ENCODE data around the gene EXOC6.

EXOC6 gene

DNA sequence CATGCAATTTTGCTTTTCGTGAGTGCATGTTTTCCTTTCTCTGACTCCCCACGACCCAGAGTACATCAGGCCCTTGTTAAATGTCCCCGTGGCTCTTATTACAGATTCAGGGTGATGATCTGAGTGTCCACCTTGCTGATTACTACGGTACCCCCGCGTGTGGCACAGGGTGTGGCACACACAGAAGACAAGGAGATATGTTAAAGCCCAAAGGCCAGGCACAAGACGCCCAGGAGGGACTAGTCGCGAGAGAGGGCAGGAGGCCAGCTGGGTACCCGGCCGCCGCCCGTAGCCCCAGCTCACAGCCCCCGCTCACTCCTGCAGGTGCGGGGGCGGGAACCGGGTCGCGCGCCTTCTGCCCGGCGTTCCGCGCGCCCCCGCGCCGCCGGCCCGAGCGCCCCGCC is 281 bp upstream of the EXOC6 start:
- H3K4me1 ChIP-seq (ENCODE audit: control insufficient read depth in 1 of 2, insufficient read depth in 2 of 2, low read length in 2 of 2), result peaks cover 3 to 4% of the 10 kb centered on the region in 2 experiments
- H3K9ac ChIP-seq (ENCODE audit: low read length), result no peak overlapping the region
- H4K91ac ChIP-seq (ENCODE audit: low read depth, low read length), result peak overlapping the region; percentile 11
- H2AK5ac ChIP-seq (ENCODE audit: low read length), result no peak overlapping the region
- H2BK5ac ChIP-seq (ENCODE audit: low read depth, low read length, poor library complexity), result no peak overlapping the region
- H2BK120ac ChIP-seq (ENCODE audit: insufficient read depth, low read length, poor library complexity), result no peak overlapping the region
- peak overlapping the region; percentile 77 for H2AFZ ChIP-seq (ENCODE audit: insufficient read depth, low read length, poor library complexity)
- no peak overlapping the region for H3K4ac ChIP-seq (ENCODE audit: low read depth, low read length)
- H3K27me3 ChIP-seq (ENCODE audit: insufficient read depth, low read length), result peaks cover 5% of the 10 kb centered on the region
- H3K36me3 ChIP-seq (ENCODE audit: control insufficient read depth in 1 of 2, insufficient read depth in 2 of 2, low read length in 2 of 2), result no peaks in the 10 kb centered on the region
- H2BK12ac ChIP-seq (ENCODE audit: low read length), result no peak overlapping the region
- H3K79me2 ChIP-seq (ENCODE audit: control insufficient read depth, insufficient read depth, low read length, poor library complexity), result peaks cover 6% of the 10 kb centered on the region
- H3K4me3 ChIP-seq (ENCODE audit: low read depth, low read length), result peak overlapping the region; percentile 82
- H3K27ac ChIP-seq (ENCODE audit: low read depth, low read length), result no peak overlapping the region
- peaks cover 4% of the 10 kb centered on the region for H3K9me3 ChIP-seq (ENCODE audit: insufficient read depth, low read depth, low read length)
- no CpG with 5 or more reads among the region's 32 CpGs for WGBS (ENCODE audit: extremely low coverage, insufficient coverage, insufficient read length)
- H3K23ac ChIP-seq (ENCODE audit: low read length), result no peak overlapping the region
- peaks cover 4% of the 10 kb centered on the region for H3K79me1 ChIP-seq (ENCODE audit: low read length)
- H3K18ac ChIP-seq (ENCODE audit: low read length), result no peak overlapping the region
- no peak overlapping the region for H3K14ac ChIP-seq (ENCODE audit: low read length)
- no peak overlapping the region for H4K12ac ChIP-seq (ENCODE audit: low read depth, low read length)
- peak in 1 of 2 donors; percentile 46 for DNase-seq
- peak overlapping the region; percentile 22 for H4K8ac ChIP-seq (ENCODE audit: low read depth, low read length)
- H3K4me2 ChIP-seq (ENCODE audit: low read length), result peak overlapping the region; percentile 74

DNA sequence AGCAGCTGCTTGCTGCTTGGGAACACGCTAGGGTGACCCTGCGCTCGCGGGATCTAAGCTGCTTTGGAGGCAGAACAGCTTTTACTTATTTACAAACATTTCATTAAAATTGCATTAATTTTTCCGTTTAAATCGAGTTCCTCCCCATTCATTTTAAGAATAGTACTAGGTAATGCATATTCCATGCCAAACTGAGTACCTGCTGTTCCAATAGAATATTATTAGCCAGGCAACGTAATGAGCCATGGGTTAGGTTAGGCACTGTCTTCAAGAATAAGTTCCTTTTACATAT is 860 bp downstream of the EXOC6 start:
- Histone ChIP-seq H3K4me1 (ENCODE audit: control insufficient read depth in 1 of 2, insufficient read depth in 2 of 2, low read length in 2 of 2) (peaks cover 3 to 4% of the 10 kb centered on the region in 2 experiments), H3K4me3 (ENCODE audit: low read depth, low read length) (peak overlapping the region; percentile 82), H2AFZ (ENCODE audit: insufficient read depth, low read length, poor library complexity) (peak overlapping the region; percentile 98), H4K91ac (ENCODE audit: low read depth, low read length) (no peak overlapping the region), H3K27ac (ENCODE audit: low read depth, low read length) (no peak overlapping the region), H3K4ac (ENCODE audit: low read depth, low read length) (no peak overlapping the region), H2AK5ac (ENCODE audit: low read length) (no peak overlapping the region), H3K9me3 (ENCODE audit: insufficient read depth, low read depth, low read length) (peaks cover 4% of the 10 kb centered on the region), H3K79me2 (ENCODE audit: control insufficient read depth, insufficient read depth, low read length, poor library complexity) (peaks cover 6% of the 10 kb centered on the region), H3K4me2 (ENCODE audit: low read length) (peak overlapping the region; percentile 73), H3K9ac (ENCODE audit: low read length) (no peak overlapping the region), H3K27me3 (ENCODE audit: insufficient read depth, low read length) (peaks cover 5% of the 10 kb centered on the region), H3K36me3 (ENCODE audit: control insufficient read depth in 1 of 2, insufficient read depth in 2 of 2, low read length in 2 of 2) (no peaks in the 10 kb centered on the region), H2BK120ac (ENCODE audit: insufficient read depth, low read length, poor library complexity) (no peak overlapping the region), H2BK5ac (ENCODE audit: low read depth, low read length, poor library complexity) (no peak overlapping the region), H3K23ac (ENCODE audit: low read length) (no peak overlapping the region), H3K18ac (ENCODE audit: low read length) (no peak overlapping the region), H4K12ac (ENCODE audit: low read depth, low read length) (no peak overlapping the region), H3K79me1 (ENCODE audit: low read length) (peaks cover 4% of the 10 kb centered on the region), H2BK12ac (ENCODE audit: low read length) (no peak overlapping the region), H3K14ac (ENCODE audit: low read length) (peak overlapping the region; percentile 93), H4K8ac (ENCODE audit: low read depth, low read length) (peak overlapping the region; percentile 98)
- WGBS (ENCODE audit: extremely low coverage, insufficient coverage, insufficient read length), result no CpG with 5 or more reads among the region's 7 CpGs
- DNase-seq, result no peak

DNA sequence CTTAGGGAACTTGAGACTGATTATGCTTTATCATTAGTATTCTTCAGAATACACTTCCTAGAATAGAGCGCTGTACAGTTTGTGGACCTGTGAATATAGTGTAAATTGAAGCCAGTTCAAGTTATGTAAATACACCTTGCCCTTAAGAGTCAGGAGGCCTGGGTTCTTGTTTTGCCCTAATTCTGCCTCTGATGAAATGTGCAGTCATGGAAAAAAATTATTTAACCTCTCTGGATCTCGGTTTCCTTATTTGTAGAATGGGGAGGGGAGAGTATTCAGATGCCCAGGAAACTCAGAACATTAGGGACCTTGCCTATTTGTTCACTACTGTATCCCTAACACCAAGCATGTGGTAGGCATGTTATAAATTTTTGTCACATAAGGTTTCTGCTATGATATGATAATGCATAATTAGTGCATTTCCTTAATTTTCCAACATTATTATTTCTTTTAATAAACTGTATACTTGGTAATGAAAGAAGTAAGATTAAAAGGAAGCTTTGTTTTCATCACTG is 1.3 kb downstream of the EXOC6 start:
- no peak overlapping the region for H3K14ac ChIP-seq (ENCODE audit: low read length)
- H3K36me3 ChIP-seq (ENCODE audit: control insufficient read depth in 1 of 2, insufficient read depth in 2 of 2, low read length in 2 of 2), result no peaks in the 10 kb centered on the region
- H3K4me1 ChIP-seq (ENCODE audit: control insufficient read depth in 1 of 2, insufficient read depth in 2 of 2, low read length in 2 of 2), result peaks cover 3 to 4% of the 10 kb centered on the region in 2 experiments
- no peak for DNase-seq
- no peak overlapping the region for H2BK5ac ChIP-seq (ENCODE audit: low read depth, low read length, poor library complexity)
- no peak overlapping the region for H3K4me2 ChIP-seq (ENCODE audit: low read length)
- H3K9me3 ChIP-seq (ENCODE audit: insufficient read depth, low read depth, low read length), result peaks cover 4% of the 10 kb centered on the region
- no peak overlapping the region for H3K18ac ChIP-seq (ENCODE audit: low read length)
- H3K4ac ChIP-seq (ENCODE audit: low read depth, low read length), result no peak overlapping the region
- no peak overlapping the region for H3K27ac ChIP-seq (ENCODE audit: low read depth, low read length)
- no CpG with 5 or more reads among the region's 2 CpGs for WGBS (ENCODE audit: extremely low coverage, insufficient coverage, insufficient read length)
- H2AFZ ChIP-seq (ENCODE audit: insufficient read depth, low read length, poor library complexity), result no peak overlapping the region
- H2BK120ac ChIP-seq (ENCODE audit: insufficient read depth, low read length, poor library complexity), result no peak overlapping the region
- H3K4me3 ChIP-seq (ENCODE audit: low read depth, low read length), result no peak overlapping the region
- H3K27me3 ChIP-seq (ENCODE audit: insufficient read depth, low read length), result peaks cover 5% of the 10 kb centered on the region
- H4K8ac ChIP-seq (ENCODE audit: low read depth, low read length), result no peak overlapping the region
- peaks cover 6% of the 10 kb centered on the region for H3K79me2 ChIP-seq (ENCODE audit: control insufficient read depth, insufficient read depth, low read length, poor library complexity)
- no peak overlapping the region for H3K23ac ChIP-seq (ENCODE audit: low read length)
- H2AK5ac ChIP-seq (ENCODE audit: low read length), result no peak overlapping the region
- no peak overlapping the region for H3K9ac ChIP-seq (ENCODE audit: low read length)
- no peak overlapping the region for H4K91ac ChIP-seq (ENCODE audit: low read depth, low read length)
- no peak overlapping the region for H4K12ac ChIP-seq (ENCODE audit: low read depth, low read length)
- H2BK12ac ChIP-seq (ENCODE audit: low read length), result no peak overlapping the region
- H3K79me1 ChIP-seq (ENCODE audit: low read length), result peaks cover 4% of the 10 kb centered on the region

DNA sequence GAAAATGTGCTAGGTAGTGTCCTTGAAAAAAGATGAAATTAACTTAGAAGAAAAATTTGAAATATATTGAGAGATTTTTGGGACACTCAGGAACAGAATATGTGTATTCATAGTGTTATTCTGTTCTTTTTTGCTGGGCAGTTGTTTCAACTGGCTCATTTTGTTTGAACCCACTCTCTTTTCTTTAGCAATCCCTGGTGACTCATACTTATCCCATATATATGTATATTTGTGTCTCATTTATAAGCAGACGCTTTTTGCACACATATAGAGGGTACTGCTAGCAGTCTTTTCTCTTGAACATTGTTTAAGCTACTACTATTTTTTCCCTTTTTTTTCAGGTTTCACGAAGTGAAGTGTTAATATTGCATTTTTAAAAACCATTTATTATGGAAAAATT is 1.9 kb downstream of the EXOC6 start:
- no peak overlapping the region for H3K23ac ChIP-seq (ENCODE audit: low read length)

More for the DNA sequence above, 1.9 kb downstream of the EXOC6 start:
- Histone ChIP-seq H3K36me3 (ENCODE audit: control insufficient read depth in 1 of 2, insufficient read depth in 2 of 2, low read length in 2 of 2) (no peaks in the 10 kb centered on the region), H2AK5ac (ENCODE audit: low read length) (no peak overlapping the region), H3K27ac (ENCODE audit: low read depth, low read length) (no peak overlapping the region), H3K18ac (ENCODE audit: low read length) (no peak overlapping the region), H3K27me3 (ENCODE audit: insufficient read depth, low read length) (peaks cover 5% of the 10 kb centered on the region), H3K14ac (ENCODE audit: low read length) (no peak overlapping the region), H2AFZ (ENCODE audit: insufficient read depth, low read length, poor library complexity) (no peak overlapping the region), H4K12ac (ENCODE audit: low read depth, low read length) (no peak overlapping the region), H2BK5ac (ENCODE audit: low read depth, low read length, poor library complexity) (no peak overlapping the region), H4K8ac (ENCODE audit: low read depth, low read length) (no peak overlapping the region), H3K79me1 (ENCODE audit: low read length) (peaks cover 4% of the 10 kb centered on the region), H2BK120ac (ENCODE audit: insufficient read depth, low read length, poor library complexity) (no peak overlapping the region), H3K4me2 (ENCODE audit: low read length) (no peak overlapping the region), H4K91ac (ENCODE audit: low read depth, low read length) (no peak overlapping the region), H3K9me3 (ENCODE audit: insufficient read depth, low read depth, low read length) (peaks cover 4% of the 10 kb centered on the region), H3K9ac (ENCODE audit: low read length) (no peak overlapping the region), H3K4ac (ENCODE audit: low read depth, low read length) (no peak overlapping the region), H2BK12ac (ENCODE audit: low read length) (no peak overlapping the region), H3K4me3 (ENCODE audit: low read depth, low read length) (no peak overlapping the region), H3K79me2 (ENCODE audit: control insufficient read depth, insufficient read depth, low read length, poor library complexity) (peaks cover 6% of the 10 kb centered on the region), H3K4me1 (ENCODE audit: control insufficient read depth in 1 of 2, insufficient read depth in 2 of 2, low read length in 2 of 2) (peaks cover 3 to 4% of the 10 kb centered on the region in 2 experiments)
- no CpG with 5 or more reads among the region's 2 CpGs for WGBS (ENCODE audit: extremely low coverage, insufficient coverage, insufficient read length)
- DNase-seq, result no peak
